GM21447 (cell line): ENCODE results near the gene ZNF737.
"Not testable (repeated sequence)": the region's sequence is repeated elsewhere in the genome, so short reads cannot be mapped to it uniquely, and the experiment has no call there.

ENCODE experiments used
- ATAC-seq: cut with Tn5 transposase; IDR thresholded peaks from one replicate; pipeline ENCODE4 v1.9.1; 2021; ENCODE audit not compliant: unreplicated experiment

Gene ZNF737

DNA sequence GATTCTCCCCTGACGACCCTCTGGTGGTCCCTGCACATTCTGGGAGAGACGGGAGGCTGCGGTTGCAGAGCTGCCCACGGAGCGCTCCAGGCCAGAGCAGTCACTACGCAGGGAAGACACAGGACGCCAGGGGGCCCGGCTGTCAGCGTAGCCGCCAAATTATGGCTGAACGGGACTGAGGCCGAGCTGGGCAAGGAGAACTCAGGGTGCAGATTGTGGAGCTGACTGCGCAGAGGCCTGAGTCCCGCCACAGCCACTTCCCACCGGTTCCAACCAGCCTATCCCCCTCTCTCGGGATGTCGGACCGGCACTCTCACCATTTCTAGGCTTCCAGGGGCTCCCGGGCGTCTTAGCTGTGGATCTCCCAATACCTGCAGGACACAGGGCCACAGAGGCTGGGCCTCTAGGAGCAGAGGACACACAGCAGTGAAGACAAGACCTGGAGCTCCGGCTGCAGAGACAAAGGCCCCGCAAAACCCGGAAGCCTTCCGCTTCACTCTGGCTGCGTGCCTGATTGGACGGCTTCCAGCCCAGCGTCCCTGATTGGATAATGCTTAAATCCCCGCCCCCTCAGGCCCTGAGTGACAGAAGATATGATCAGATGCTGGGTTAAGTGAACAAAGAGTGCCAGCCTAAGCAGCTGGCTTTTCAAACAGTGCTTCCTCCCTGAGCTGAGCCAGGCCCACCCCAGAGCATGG lies at the start of gene ZNF737:
Gene ZNF737 (minus strand): TSS at position 461 of the 698 bp plus-strand sequence. CDS start 141 bp downstream, at position 320.
- ATAC-seq, result peak; percentile 84

DNA sequence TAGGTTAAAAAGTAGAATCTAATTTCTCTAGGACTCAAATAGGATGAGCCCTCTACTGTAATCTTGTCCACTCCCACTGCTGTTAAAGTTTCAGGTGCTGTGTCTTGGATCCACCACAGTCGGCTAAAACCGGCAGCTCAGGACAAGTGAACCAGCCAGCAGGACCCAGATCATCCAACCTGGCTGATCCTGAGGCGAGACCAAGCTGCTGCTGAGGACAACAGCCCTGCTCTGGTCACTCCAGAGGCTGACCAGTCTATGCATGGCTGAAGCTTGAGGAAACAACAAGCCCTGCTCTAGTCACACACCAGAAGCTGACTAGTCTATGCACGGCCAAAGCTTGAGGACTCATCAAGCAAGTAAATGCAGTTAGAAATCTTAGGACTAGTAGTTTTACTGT lies 49.4 kb upstream of the ZNF737 start:
- ATAC-seq, result not testable (repeated sequence)

DNA sequence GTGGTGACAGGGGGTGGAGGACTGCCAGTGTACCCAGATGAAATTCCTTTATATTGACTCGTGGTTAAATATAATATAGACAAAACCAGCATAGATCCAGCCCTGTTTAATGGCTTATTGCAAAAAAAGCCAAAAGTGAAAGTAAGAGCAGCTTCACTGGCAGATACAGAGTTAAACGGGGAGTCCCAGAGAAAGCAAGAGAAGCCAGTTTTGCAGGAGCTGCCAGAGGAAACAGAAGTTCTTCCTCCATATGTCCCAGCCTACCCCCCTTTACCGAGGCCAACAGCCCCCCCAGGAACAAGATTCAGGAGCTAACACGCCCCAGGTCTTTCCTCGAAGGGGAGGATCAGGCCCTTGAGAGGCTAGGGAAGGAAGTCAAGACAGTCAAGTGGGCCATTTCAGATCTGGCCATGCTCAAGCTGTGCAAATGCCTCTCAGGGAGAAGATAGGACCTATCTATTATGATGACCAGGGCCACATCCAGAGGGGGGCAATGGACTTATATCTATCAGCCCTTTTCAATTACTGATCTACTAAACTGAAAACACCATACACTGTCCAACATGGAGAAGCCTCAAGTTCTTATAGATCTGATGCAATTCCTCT lies 47.2 kb upstream of the ZNF737 start:
- ATAC-seq, result no peak

DNA sequence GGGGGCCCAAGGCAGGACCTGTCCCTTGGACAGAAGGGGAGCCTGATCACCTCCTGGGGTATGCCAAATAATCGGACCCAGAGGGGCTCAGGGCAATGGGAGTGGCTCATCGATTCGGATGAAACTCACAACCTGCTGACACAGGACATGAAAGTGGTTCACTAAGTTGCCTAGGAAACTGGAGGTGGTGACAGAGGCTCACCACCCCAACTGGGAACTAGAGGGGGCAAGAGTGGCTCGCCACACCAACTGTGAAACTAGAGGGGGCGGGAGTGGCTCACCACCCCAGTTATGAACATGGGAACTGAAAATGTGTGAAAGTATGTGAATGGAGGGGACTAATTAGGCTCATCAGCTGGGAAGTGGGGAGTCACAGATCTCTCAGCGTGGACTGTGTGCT lies 46.3 kb upstream of the ZNF737 start:
- ATAC-seq, result no peak

DNA sequence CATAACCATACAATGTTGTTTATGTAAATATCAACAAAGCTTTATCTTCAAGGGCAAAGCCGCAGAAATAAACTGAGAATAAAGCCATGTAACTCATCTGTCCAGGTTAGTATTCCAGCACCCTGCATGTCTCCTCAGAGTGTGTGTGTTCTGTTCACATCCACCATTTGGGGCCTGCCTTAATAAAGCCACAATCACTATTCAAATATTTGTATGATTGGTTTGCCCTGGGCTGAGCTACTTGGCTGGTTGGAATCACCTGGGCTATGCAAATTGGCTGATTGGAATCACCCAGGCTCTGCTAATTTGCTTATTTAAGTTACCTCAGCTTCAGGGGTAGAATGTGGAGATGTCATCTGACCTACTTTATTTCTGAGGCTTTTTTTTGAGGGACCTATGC lies 42.4 kb upstream of the ZNF737 start:
- no peak for ATAC-seq

DNA sequence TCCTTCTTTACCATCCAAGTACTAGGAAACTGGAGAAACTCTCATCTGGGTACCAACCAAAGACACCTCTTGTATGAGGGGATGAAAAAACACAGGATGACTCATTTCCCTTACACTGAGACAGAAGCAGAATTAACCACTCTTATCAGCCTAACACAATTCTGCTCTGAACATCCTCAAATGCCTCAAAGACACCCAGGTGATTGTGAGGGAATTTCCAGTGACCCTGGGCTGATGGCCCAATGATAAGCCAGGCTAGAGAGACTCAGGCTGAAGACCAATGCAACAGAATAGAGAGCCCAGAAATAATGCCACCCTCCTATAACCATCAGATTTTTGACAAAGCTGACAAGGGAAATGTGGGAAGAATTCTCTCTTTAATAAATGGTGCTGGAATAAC lies 7.0 kb downstream of the ZNF737 start:
- no peak for ATAC-seq

DNA sequence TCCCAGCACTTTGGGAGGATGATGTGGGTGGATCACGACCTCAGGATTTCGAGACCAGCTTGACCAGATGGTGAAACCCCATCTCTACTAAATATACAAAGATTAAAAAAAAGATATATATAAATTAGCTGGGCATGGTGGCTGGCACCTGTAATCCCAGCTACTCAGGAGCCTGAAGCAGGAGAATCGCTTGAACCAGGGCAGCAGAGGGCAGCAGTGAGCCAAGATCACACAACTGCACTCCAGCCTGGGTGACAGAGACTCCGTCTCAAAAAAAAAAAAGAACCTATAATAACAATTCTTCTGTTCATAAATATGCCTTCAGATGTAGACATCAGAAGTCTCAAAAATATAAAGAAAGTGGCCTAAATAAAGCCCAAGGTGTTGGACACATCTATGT lies 7.6 kb downstream of the ZNF737 start:
- ATAC-seq, result no peak

DNA sequence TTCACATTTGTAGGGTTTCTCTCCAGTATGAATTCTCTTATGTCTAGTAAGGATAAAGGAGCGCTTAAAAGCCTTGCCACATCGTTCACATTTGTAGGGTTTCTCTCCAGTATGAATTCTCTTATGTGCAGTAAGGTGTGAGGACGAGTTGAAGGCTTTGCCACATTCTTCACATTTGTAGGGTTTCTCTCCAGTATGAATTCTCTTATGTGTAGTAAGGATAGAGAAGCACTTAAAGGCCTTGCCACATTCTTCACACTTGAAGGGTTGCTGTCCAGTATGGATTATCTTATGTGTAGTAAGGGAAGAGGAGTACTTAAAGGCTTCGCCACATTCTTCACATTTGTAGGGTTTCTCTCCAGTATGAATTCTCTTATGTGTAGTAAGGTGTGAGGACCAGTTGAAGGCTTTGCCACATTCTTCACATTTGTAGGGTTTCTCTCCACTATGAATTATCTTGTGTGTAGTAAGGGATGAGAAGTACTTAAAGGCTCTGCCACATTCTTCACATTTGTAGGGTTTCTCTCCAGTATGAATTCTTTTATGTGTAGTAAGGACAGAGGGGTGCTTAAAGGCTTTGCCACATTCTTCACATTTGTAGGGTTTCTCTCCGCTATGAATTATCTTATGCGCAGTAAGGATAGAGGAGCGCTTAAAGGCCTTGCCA lies 20.8 kb downstream of the ZNF737 start:
- ATAC-seq, result not testable (repeated sequence)

DNA sequence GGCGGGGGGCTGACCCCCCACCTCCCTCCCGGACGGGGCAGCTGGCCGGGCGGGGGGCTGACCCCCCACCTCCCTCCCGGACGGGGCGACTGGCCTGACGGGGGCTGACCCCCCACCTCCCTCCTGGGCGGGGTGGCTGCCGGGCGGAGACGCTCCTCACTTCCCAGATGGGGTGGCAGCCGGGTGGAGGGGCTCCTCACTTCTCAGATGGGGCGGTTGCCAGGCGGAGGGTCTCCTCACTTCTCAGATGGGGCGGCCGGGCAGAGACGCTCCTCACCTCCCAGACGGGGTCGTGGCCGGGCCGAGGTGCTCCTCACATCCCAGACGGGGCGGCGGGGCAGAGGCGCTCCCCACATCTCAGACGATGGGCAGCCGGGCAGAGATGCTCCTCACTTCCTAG lies 35.3 kb downstream of the ZNF737 start:
- ATAC-seq, result not testable (repeated sequence)

DNA sequence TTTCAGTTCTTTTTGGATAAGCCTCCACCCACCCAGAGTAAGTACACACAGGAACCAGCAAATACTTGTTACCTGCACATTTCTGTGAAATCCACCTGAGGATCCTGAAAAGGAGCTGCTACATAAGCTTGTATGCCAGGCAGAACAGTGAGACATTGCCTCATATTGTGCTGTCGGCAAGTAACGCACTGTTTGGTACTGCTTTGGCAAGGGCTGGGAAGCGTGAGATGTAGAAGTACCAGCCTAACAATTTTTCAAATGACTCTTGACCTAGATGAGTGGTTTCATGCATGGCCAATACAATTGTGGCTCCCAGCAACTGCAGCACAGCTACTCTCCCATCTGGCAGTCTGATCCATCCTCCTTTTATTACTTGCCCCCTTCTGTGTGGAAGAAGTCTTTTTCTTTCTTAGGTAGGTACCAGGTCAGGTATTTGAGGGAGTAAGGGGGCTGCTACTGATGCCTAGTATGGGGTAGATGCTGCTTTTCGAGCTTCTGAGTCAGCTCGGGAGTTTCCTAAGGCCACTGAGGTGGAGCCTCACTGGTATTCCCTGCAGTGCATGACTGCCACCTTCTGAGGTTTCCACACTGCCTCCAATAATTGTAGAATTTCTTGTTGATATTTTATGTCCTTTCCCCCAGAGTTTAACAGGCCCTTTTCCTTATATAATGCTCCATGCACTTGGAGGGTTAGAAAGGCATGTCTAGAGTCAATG lies 52.2 kb downstream of the ZNF737 start:
- ATAC-seq, result no peak

DNA sequence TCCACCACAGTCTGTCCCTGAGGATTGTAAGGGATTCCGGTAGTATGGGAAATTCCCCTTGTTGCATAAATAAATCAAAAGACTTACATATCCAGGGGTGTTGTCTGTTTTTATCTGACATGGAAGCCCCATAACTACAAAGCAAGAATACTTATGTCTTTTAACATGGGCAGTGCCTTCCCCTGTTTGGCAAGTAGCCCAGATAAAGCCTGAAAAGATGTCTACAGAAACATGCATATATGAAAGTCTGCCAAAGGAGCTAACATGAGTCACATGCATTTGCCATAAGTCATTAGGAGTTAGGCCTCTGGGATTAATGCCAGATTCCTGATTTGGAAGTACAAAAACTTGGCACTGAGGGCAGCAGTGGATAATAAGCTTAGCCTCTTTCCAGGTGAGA lies 62.1 kb downstream of the ZNF737 start:
- ATAC-seq, result no peak
